Measurements from ENCODE around the gene EPHA2.

GRCh38 chr1:16077406-16078245, 78.2 kb downstream of the EPHA2 start:
- no peak for TF ChIP-seq CTCF (IDR thresholded peaks at IDR 0.05)
- TF ChIP-seq REST (IDR thresholded peaks at IDR 0.05; ENCODE audit: insufficient read depth in 1 of 2, low read depth in 2 of 2, low read length in 1 of 2) = no peak
- no peak for TF ChIP-seq TCF7L2 (IDR thresholded peaks at IDR 0.05; ENCODE audit: low read depth, low read length)
- TF ChIP-seq SIN3A (IDR thresholded peaks at IDR 0.05; ENCODE audit: borderline replicate concordance, insufficient read depth, low read depth, low read length) = no peak
- TF ChIP-seq POLR2AphosphoS5 (IDR thresholded peaks at IDR 0.05; ENCODE audit: low read depth, low read length) = no peak
